Measurements from ENCODE around the gene DRC1.

Gene DRC1

DNA sequence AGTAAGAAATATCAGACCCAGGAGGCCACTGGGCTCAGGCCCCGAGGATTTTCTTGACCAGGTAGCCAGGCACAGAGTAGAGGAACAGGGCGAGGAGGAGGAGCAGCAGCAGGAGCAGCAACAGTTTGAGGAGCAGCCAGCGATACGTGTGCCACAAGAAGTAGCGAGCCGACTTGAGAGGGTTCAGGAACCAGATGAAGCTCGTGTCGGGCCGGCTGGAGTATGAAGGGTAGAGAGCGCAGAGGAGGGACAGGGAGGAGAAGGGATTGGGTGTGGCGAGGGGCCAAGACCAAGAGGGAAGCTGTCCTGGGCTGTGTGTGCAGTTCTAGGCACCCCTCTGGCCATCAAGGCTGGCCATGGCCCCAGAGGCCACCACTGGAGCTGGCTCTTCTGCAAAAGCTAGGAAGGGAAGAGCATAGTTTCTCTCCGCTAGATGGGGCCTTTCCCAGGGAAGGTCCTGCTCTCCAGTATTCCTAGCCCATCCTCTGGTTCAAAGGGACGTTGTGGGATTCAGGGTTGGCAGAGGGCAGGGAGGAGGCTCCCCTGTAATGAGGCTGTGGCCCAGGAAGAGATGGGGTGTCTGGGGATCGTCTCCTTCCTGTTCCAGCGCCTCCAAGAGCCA is 58.4 kb downstream of the DRC1 start:
- H3K27me3 ChIP-seq (ENCODE audit: control insufficient read depth in 5 of 5, insufficient read depth in 4 of 5, low read length in 5 of 5), result peaks cover 0 to 2% (median 0%) of the 10 kb centered on the region in 5 donors
- no peak overlapping the region for H3K27ac ChIP-seq (ENCODE audit: low read depth, low read length)
- H3K9ac ChIP-seq (ENCODE audit: low read length in 5 of 5), result no peak overlapping the region
- no peaks in the 10 kb centered on the region for H3K9me3 ChIP-seq (ENCODE audit: control insufficient read depth in 5 of 5, low read length in 5 of 5)
- peaks cover 2 to 38% (median 30%) of the 10 kb centered on the region in 5 donors for H3K4me1 ChIP-seq (ENCODE audit: control insufficient read depth in 5 of 5, insufficient read depth in 5 of 5, low read length in 5 of 5)
- H3K4me3 ChIP-seq (ENCODE audit: low read depth in 1 of 5, low read length in 5 of 5), result no peak overlapping the region
- H3K36me3 ChIP-seq (ENCODE audit: control insufficient read depth in 5 of 5, insufficient read depth in 5 of 5, low read length in 5 of 5), result no peaks in the 10 kb centered on the region

DNA sequence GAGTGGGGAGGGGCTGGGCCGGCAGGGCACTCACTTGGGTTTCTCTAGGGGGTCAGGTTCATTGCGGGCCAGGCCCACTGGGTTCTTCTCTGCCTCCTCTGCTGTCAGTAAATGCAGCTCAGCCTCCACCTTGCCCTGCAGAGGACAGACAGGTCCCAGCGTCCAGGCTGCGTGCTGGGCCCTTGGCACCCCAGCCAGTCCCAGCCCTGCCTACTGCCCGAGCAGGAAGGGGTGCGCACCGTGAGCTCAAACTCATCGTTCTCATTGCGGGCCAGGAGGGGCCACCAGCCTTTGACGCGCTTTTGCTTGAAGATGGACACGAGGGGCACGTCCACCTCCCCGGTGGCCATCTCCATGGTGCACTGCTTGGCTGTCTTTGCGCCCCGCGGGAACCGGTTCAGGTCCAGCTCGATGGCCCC is 58.9 kb downstream of the DRC1 start:
- H3K36me3 ChIP-seq (ENCODE audit: control insufficient read depth in 5 of 5, insufficient read depth in 5 of 5, low read length in 5 of 5), result no peaks in the 10 kb centered on the region
- H3K9me3 ChIP-seq (ENCODE audit: control insufficient read depth in 5 of 5, low read length in 5 of 5), result no peaks in the 10 kb centered on the region
- no peak overlapping the region for H3K27ac ChIP-seq (ENCODE audit: low read depth, low read length)
- H3K4me1 ChIP-seq (ENCODE audit: control insufficient read depth in 5 of 5, insufficient read depth in 5 of 5, low read length in 5 of 5), result peaks cover 0 to 33% (median 25%) of the 10 kb centered on the region in 5 donors
- no peak overlapping the region for H3K4me3 ChIP-seq (ENCODE audit: low read depth in 1 of 5, low read length in 5 of 5)
- peaks cover 0 to 2% (median 0%) of the 10 kb centered on the region in 5 donors for H3K27me3 ChIP-seq (ENCODE audit: control insufficient read depth in 5 of 5, insufficient read depth in 4 of 5, low read length in 5 of 5)
- H3K9ac ChIP-seq (ENCODE audit: low read length in 5 of 5), result no peak overlapping the region

DNA sequence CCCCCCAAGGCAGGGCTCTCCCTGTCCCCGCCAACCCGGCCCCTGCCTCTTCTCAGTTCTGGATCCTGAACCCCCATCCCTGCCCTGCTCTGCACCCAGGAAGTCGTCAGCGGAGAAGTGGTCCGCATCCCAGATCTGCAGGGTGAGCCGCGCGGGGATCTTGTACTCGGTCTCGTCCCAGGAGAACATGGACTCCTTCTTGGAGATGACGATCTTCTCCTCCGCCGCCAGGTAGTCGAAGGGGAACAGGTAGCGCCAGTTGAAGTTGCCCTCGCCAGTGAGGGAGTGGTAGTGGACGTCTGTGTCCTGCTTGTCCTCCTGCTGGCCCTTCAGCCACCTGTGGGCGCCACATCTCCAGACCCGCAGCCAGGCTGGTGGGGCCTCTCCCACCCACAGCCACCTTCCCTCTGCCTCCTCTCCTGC is 59.9 kb downstream of the DRC1 start:
- no peak overlapping the region for H3K4me3 ChIP-seq (ENCODE audit: low read depth in 1 of 5, low read length in 5 of 5)
- no peaks in the 10 kb centered on the region for H3K9me3 ChIP-seq (ENCODE audit: control insufficient read depth in 5 of 5, low read length in 5 of 5)
- no peak overlapping the region for H3K9ac ChIP-seq (ENCODE audit: low read length in 5 of 5)
- H3K27ac ChIP-seq (ENCODE audit: low read depth, low read length), result no peak overlapping the region
- H3K27me3 ChIP-seq (ENCODE audit: control insufficient read depth in 5 of 5, insufficient read depth in 4 of 5, low read length in 5 of 5), result peaks cover 0 to 2% (median 0%) of the 10 kb centered on the region in 5 donors
- no peaks in the 10 kb centered on the region for H3K36me3 ChIP-seq (ENCODE audit: control insufficient read depth in 5 of 5, insufficient read depth in 5 of 5, low read length in 5 of 5)
- peaks cover 0 to 24% (median 16%) of the 10 kb centered on the region in 5 donors for H3K4me1 ChIP-seq (ENCODE audit: control insufficient read depth in 5 of 5, insufficient read depth in 5 of 5, low read length in 5 of 5)

DNA sequence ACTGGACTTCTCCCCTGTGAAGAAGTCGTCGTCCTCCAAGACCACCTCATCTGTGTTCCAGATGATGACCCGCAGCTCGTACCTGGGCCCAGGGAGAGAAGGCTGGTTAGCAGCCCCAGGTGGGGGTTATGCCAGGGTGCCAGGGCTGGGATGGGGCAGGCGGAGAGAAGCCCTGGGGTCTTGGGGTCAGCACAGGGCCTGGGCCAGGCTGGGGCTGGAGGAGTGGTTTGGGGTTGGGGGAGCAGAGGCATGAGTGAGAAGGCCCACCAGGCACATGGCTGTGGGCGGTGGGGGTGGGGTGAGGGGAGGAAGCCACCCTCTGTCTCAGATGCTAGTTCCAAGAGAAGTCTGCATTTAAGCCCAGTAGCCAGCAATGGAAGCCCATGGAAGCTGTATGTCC is 60.4 kb downstream of the DRC1 start:
- H3K36me3 ChIP-seq (ENCODE audit: control insufficient read depth in 5 of 5, insufficient read depth in 5 of 5, low read length in 5 of 5), result no peaks in the 10 kb centered on the region
- H3K27ac ChIP-seq (ENCODE audit: low read depth, low read length), result no peak overlapping the region
- no peak overlapping the region for H3K4me3 ChIP-seq (ENCODE audit: low read depth in 1 of 5, low read length in 5 of 5)
- peaks cover 0 to 2% (median 0%) of the 10 kb centered on the region in 5 donors for H3K27me3 ChIP-seq (ENCODE audit: control insufficient read depth in 5 of 5, insufficient read depth in 4 of 5, low read length in 5 of 5)
- peaks cover 0 to 21% (median 16%) of the 10 kb centered on the region in 5 donors for H3K4me1 ChIP-seq (ENCODE audit: control insufficient read depth in 5 of 5, insufficient read depth in 5 of 5, low read length in 5 of 5)
- no peaks in the 10 kb centered on the region for H3K9me3 ChIP-seq (ENCODE audit: control insufficient read depth in 5 of 5, low read length in 5 of 5)
- no peak overlapping the region for H3K9ac ChIP-seq (ENCODE audit: low read length in 5 of 5)

DNA sequence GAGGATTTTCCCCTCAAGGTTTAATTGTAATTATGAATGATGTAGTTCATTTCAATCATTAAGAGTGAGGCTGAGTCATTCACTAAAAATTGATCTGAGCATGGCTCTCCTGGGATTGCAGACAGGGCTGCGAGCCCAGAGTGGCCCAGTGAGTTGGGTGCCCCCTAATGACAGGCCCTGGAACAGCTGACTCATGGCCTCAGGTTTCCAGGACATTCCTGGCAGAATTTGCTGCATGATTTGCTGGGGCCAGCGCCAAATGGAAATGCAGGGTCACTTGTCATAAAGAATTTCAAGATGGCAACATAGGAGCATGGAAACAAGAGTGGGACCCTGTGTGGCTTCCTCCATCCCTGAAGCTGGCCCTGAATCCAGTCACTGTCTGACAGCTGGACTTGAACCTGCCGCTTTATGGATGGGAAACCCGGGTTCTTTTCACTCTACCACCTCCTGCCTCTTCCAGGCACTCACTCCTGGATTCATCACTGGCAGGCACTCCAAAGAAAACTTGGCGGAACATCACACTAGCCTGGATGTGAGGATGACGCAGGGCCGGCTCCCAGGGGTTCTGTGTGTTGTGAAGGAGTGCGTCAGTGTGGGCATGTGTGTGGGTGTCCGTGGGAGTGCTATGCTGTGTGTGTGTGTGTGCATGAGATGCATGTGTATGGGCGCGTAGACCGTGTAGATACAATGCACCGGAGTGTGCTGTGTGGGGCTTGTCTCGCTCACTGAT is 61.0 kb downstream of the DRC1 start:
- Histone ChIP-seq H3K9ac (ENCODE audit: low read length in 5 of 5) (no peak overlapping the region), H3K4me1 (ENCODE audit: control insufficient read depth in 5 of 5, insufficient read depth in 5 of 5, low read length in 5 of 5) (peaks cover 0 to 19% (median 16%) of the 10 kb centered on the region in 5 donors), H3K27ac (ENCODE audit: low read depth, low read length) (no peak overlapping the region), H3K27me3 (ENCODE audit: control insufficient read depth in 5 of 5, insufficient read depth in 4 of 5, low read length in 5 of 5) (peaks cover 0 to 2% (median 0%) of the 10 kb centered on the region in 5 donors), H3K4me3 (ENCODE audit: low read depth in 1 of 5, low read length in 5 of 5) (no peak overlapping the region), H3K36me3 (ENCODE audit: control insufficient read depth in 5 of 5, insufficient read depth in 5 of 5, low read length in 5 of 5) (no peaks in the 10 kb centered on the region), H3K9me3 (ENCODE audit: control insufficient read depth in 5 of 5, low read length in 5 of 5) (no peaks in the 10 kb centered on the region)

DNA sequence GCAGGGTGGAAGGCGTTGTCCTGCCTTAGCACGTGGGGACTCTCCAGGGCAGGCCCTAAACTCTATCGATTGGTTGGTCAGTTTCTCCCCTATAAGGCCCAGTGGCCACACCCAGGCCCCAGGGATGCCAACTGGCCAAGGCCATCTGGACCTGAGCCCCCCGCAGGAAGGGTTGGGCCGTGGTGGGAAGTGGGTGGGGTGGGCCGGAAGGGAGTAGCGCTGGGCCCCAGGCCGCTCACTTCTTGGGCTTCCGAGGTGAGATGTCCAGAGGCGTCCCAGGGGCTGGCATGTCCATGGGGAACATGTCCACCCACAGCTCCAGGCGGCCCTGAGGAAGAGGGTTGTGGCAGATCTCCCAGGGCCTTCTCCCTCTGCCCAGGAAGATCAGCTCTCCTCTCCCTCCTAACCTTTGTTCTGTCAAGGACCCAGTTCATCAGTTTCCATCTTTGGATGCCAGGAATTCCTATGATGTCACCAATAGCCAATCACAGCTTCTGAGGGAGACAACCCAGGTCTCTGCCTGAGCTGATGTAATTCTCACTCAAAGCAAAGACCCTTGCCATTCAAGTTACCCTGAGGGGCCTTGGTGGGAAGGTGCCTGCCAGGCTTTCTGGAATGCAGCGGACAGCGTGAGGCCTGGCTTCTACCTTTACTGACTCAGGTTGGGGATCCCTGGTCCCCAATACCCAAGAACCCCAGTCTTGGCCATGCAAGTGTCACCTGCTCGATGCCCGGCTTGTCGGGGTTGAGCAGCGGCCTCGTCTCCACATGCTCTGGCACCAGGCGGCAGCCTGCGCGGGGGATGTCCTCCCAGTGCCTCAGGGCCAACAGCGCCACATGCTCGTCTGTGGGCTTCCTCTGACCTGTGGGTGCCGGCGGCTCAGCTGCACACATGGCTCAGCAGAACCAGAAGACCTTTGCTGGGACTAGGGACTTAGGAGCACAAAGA is 61.8 kb downstream of the DRC1 start:
- Histone ChIP-seq H3K27me3 (ENCODE audit: control insufficient read depth in 5 of 5, insufficient read depth in 4 of 5, low read length in 5 of 5) (peaks cover 0 to 2% (median 0%) of the 10 kb centered on the region in 5 donors), H3K4me3 (ENCODE audit: low read depth in 1 of 5, low read length in 5 of 5) (no peak overlapping the region), H3K9ac (ENCODE audit: low read length in 5 of 5) (no peak overlapping the region), H3K36me3 (ENCODE audit: control insufficient read depth in 5 of 5, insufficient read depth in 5 of 5, low read length in 5 of 5) (no peaks in the 10 kb centered on the region), H3K27ac (ENCODE audit: low read depth, low read length) (no peak overlapping the region), H3K9me3 (ENCODE audit: control insufficient read depth in 5 of 5, low read length in 5 of 5) (no peaks in the 10 kb centered on the region), H3K4me1 (ENCODE audit: control insufficient read depth in 5 of 5, insufficient read depth in 5 of 5, low read length in 5 of 5) (peaks cover 0 to 18% (median 12%) of the 10 kb centered on the region in 5 donors)

DNA sequence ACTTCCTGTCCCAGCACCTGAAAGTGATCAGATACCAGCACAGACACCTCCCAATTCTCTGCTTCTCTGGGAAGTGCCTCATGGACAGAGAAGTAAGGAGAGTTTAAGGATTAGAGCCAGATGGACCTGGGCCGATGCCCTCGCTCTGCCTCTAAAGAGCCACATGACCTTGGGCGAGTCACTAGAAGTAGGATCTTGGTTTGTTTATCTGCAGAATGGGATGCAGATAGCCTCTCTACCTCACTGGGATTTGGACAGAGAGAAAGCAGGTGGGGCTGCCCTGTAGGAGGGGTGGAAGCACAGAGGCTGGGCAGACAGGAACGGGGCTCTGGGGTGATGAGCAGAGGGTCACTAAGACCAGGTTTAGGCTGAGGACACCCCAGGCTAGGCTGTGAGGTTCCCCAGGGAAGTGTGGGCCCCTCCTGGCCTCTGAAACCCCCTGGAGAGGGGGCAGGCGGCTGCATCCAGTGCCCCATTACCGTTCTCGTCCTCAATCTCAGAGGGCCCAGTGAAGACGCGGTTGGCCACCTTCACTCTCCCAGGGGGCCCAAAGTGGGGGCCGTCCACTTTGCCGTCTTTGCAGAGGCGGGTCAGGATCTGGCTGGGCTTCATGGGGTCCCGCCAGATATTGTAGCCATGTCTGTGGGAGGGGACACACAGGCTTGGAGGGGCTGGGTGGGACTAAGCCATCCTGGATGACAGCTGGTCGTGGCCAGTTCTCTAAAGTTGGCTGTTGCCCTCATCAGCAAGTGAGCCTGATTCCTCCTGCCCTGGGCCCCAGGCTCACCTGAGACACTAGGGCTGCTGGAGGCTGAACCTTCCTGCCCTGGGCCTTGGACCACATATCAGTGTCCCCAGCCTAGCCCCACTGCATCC is 62.9 kb downstream of the DRC1 start:
- Histone ChIP-seq H3K4me1 (ENCODE audit: control insufficient read depth in 5 of 5, insufficient read depth in 5 of 5, low read length in 5 of 5) (peaks cover 0 to 18% (median 12%) of the 10 kb centered on the region in 5 donors), H3K9ac (ENCODE audit: low read length in 5 of 5) (no peak overlapping the region), H3K9me3 (ENCODE audit: control insufficient read depth in 5 of 5, low read length in 5 of 5) (peaks cover 5 to 6% (median 6%) of the 10 kb centered on the region in 5 donors), H3K27me3 (ENCODE audit: control insufficient read depth in 5 of 5, insufficient read depth in 4 of 5, low read length in 5 of 5) (peaks cover 0 to 2% (median 0%) of the 10 kb centered on the region in 5 donors), H3K27ac (ENCODE audit: low read depth, low read length) (no peak overlapping the region), H3K36me3 (ENCODE audit: control insufficient read depth in 5 of 5, insufficient read depth in 5 of 5, low read length in 5 of 5) (no peaks in the 10 kb centered on the region), H3K4me3 (ENCODE audit: low read depth in 1 of 5, low read length in 5 of 5) (no peak overlapping the region)

DNA sequence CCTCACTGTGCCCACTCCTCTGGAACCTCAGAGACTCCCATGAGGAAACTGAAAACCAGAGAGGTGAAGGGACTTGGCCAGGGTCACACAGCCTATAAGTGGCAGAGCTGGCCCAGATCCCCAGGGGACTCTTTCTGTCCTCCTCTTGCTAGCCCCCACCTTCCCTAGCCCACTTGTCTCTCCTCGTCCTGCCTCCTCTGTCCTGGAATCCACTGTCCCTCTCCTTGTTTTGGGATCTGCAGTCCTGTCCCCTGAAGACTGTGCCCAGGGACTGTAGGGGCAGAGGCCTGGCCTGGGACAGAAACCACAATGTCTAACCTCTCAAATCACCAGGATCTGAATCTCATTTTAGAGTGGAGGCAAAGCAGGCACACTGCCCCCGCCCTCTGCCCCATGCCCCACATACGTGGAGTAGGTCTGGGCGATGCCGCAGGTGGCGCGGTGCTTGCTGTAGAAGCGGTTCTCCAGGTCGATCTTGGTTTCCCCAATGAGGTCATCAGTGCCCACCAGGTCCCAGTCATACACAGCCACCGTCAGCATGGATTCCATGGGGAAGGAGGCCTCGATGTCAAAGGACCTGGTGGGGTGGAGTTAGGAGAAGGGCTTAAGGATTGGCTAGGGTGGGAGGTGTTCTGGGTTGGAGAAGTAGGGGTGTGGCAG is 63.7 kb downstream of the DRC1 start:
- no peaks in the 10 kb centered on the region for H3K27me3 ChIP-seq (ENCODE audit: control insufficient read depth in 5 of 5, insufficient read depth in 4 of 5, low read length in 5 of 5)
- H3K9me3 ChIP-seq (ENCODE audit: control insufficient read depth in 5 of 5, low read length in 5 of 5), result peaks cover 5 to 12% (median 9%) of the 10 kb centered on the region in 5 donors
- no peak overlapping the region for H3K4me3 ChIP-seq (ENCODE audit: low read depth in 1 of 5, low read length in 5 of 5)
- no peak overlapping the region for H3K9ac ChIP-seq (ENCODE audit: low read length in 5 of 5)
- H3K36me3 ChIP-seq (ENCODE audit: control insufficient read depth in 5 of 5, insufficient read depth in 5 of 5, low read length in 5 of 5), result no peaks in the 10 kb centered on the region
- peaks cover 0 to 18% (median 12%) of the 10 kb centered on the region in 5 donors for H3K4me1 ChIP-seq (ENCODE audit: control insufficient read depth in 5 of 5, insufficient read depth in 5 of 5, low read length in 5 of 5)
- H3K27ac ChIP-seq (ENCODE audit: low read depth, low read length), result no peak overlapping the region
